ENCODE results near the gene PTPN6.

The PTPN6 gene

DNA sequence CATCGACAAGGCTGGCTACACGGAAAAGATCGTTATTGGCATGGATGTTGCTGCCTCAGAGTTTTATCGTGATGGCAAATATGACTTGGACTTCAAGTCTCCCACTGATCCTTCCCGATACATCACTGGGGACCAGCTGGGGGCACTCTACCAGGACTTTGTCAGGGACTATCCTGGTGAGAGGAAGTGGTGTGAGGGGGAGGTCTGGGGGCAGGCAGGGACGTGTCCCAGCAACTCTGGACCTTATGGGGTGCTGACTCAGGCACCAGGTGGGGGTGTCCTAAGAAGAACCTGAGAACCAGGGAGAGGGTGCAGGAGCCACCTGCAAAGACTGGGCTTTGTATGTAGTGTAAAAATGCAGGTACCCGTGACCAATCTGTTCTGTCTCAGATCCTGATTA, 31.6 kb upstream of the PTPN6 start:
- no peak overlapping the region for H3K27ac ChIP-seq
- TF ChIP-seq, protein P1, sequence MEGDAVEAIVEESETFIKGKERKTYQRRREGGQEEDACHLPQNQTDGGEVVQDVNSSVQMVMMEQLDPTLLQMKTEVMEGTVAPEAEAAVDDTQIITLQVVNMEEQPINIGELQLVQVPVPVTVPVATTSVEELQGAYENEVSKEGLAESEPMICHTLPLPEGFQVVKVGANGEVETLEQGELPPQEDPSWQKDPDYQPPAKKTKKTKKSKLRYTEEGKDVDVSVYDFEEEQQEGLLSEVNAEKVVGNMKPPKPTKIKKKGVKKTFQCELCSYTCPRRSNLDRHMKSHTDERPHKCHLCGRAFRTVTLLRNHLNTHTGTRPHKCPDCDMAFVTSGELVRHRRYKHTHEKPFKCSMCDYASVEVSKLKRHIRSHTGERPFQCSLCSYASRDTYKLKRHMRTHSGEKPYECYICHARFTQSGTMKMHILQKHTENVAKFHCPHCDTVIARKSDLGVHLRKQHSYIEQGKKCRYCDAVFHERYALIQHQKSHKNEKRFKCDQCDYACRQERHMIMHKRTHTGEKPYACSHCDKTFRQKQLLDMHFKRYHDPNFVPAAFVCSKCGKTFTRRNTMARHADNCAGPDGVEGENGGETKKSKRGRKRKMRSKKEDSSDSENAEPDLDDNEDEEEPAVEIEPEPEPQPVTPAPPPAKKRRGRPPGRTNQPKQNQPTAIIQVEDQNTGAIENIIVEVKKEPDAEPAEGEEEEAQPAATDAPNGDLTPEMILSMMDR (conservative IDR thresholded peaks at IDR 0.05), result no peak
- TF ChIP-seq ZFX (IDR thresholded peaks at IDR 0.05), result no peak

DNA sequence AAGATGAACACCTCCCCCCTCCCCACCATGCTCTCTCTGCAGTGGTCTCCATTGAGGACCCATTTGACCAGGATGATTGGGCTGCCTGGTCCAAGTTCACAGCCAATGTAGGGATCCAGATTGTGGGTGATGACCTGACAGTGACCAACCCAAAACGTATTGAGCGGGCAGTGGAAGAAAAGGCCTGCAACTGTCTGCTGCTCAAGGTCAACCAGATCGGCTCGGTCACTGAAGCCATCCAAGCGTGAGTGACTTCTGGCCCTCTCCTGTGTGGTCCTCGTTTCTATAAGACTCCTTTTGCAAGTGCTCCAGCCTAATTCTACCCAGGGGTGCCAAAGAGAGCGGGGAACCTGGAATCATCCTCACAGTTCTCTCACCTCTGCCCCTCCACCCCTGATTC, 29.6 kb upstream of the PTPN6 start:
- TF ChIP-seq, protein P1 (conservative IDR thresholded peaks at IDR 0.05), result no peak
- no peak overlapping the region for H3K27ac ChIP-seq

DNA sequence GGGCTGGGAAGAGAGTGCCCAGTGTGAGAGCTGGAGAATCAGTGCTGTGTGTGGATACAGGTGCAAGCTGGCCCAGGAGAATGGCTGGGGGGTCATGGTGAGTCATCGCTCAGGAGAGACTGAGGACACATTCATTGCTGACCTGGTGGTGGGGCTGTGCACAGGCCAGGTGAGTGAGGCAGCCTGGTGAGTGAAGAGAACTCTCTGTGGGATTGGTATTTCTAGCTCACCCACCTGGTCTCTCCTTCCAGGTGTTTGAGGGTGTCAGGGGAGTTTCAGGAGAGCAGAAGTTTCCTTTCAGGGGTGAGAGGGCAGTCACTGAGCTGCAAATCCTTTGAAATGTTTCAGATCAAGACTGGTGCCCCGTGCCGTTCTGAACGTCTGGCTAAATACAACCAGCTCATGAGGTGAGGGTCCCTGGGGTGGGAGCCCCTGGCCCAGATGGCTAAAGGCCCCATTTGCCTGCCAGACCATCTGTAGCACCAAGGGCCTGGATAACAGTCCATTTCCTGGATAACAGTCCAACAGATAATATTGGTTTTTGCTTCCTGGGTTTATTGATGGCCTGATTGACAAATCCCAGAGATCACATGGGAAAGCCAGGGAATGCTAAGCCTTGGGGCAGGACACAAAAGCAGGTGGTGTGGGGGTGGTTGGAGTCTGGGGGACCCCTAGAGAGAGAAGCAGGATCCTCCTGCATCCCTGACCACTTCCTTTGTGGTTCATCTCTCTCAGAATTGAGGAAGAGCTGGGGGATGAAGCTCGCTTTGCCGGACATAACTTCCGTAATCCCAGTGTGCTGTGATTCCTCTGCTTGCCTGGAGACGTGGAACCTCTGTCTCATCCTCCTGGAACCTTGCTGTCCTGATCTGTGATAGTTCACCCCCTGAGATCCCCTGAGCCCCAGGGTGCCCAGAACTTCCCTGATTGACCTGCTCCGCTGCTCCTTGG, 28.9 kb upstream of the PTPN6 start:
- H3K27ac ChIP-seq, result no peak overlapping the region
- TF ChIP-seq, protein P1 (conservative IDR thresholded peaks at IDR 0.05), result no peak
- no peak for TF ChIP-seq ZFX (IDR thresholded peaks at IDR 0.05)

GRCh38 chr12:6923003-6923732, 28.0 kb upstream of the PTPN6 start:
- TF ChIP-seq, protein P1 (conservative IDR thresholded peaks at IDR 0.05), result no peak
- no peak for TF ChIP-seq ZFX (IDR thresholded peaks at IDR 0.05)
- H3K27ac ChIP-seq, result no peak overlapping the region

DNA sequence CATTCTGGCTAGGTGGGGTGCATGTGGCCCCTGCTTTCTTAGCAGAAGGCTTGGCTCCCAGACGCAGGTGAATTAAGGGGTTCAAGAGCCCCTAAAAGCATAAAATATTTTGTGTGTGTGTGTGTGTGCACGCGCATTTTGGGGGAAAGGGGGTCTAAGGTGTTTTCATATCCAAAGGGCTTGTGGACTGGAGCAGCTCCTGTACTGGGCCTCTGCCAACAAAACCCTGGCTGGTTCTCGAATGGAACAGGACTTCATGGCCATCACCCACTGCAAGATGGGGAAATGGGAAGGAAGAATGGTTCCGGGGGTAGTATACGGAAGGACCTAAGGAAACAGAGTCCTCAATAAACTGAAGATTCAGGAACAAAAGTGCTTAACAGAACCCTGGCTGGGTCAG, 27.3 kb upstream of the PTPN6 start:
- peak overlapping the region; percentile 95 for H3K27ac ChIP-seq
- TF ChIP-seq, protein P1 (conservative IDR thresholded peaks at IDR 0.05), result no peak
- TF ChIP-seq ZFX (IDR thresholded peaks at IDR 0.05), result no peak

- peak; percentile 44; the same call in 1 of the 2 replicates for TF ChIP-seq ZFX (IDR thresholded peaks at IDR 0.05)
- TF ChIP-seq, protein P1 (conservative IDR thresholded peaks at IDR 0.05), result no peak
- peak overlapping the region; percentile 95 for H3K27ac ChIP-seq
Measured at GRCh38 chr12:6925239-6925539, 26.0 kb upstream of the PTPN6 start.

Data from C4-2B (cell line).